Testis (tissue), 2 donors: ENCODE measurements around the gene FAM174A.

Source experiments
- CTCF ChIP-seq, 3 experiments: fragments of 450-650 bp in 2 of 3; fragments of 200-600 bp in 1 of 3; sonication (generic) in 1 of 3; IDR thresholded peaks; one replicate each; pipeline ENCODE4 v1.5.1; 2016 to 2019; ENCODE audit warnings: antibody characterized with exemption in 3 of 3, mild to moderate bottlenecking in 2 of 3, moderate library complexity in 1 of 3
- POLR2A ChIP-seq: fragments of 450-650 bp; IDR thresholded peaks from one replicate; pipeline ENCODE4 v1.6.1; 2017; ENCODE audit warnings: antibody characterized with exemption, mild to moderate bottlenecking, moderate library complexity

GRCh38 chr5:100595152-100595811 lies 60.1 kb downstream of the FAM174A start:
- no peak for TF ChIP-seq POLR2A
- TF ChIP-seq CTCF (IDR thresholded peaks at IDR 0.05), result no peak
